ENCODE data around the gene CORO1C.

CORO1C gene

DNA sequence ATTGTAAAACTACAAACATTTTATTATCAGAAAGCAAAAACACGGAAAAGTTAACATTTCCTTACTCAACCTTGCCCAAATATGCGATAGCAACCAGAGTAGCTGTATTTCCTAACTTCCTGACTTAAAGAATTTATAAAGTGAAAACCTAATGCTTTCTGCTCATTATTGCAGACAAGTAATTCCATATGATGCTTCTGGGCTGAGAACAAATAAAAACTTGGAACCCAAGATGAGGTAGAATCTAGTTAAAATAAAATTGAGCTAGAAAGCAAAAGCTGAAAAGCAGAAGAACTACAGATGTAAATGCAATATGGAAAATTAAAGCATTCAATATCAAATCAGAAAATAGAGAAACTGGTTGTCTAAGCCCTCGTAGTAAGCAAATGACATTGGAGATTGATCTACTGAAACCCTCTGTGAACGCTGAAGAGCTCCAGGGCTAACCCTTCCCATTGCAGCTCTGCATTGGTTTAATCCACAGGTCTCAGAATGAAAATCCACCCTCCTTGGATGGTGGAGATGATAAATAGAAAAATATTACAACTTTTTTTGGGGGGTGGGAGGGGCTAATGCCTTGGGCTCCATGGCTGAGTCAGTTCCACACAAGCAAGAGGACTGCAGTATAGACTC, 40.7 kb downstream of the CORO1C start:
- Mint-ChIP-seq H3K4me3 (peak overlapping the region; percentile 77), H3K36me3 (ENCODE audit: low read depth) (peaks cover 12% of the 10 kb centered on the region), H3K27me3 (no peaks in the 10 kb centered on the region), H3K9me3 (peaks cover 5% of the 10 kb centered on the region), H3K27ac (peak overlapping the region; percentile 97), H3K4me1 (peaks cover 79% of the 10 kb centered on the region)
- no peak for ATAC-seq
- DNase-seq, result peak; percentile 30

DNA sequence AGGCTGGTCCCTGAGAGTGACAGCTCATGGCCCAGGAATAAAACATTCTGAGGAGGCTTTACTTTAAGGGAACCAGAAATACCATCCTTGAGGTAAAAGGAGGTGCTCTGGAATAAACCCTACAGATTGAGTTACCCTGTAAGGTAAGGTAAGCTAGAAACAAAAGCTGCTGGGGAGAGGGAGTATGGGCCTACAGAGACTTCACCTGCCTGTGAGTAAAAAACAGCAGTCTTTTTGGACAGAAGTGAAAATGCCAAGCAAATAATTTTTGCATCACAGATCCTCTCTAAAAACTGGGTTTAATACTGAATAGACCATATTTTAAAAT, 41.2 kb downstream of the CORO1C start:
- Mint-ChIP-seq H3K9me3 (peaks cover 2% of the 10 kb centered on the region), H3K27ac (peak overlapping the region; percentile 97), H3K4me1 (peaks cover 79% of the 10 kb centered on the region), H3K36me3 (ENCODE audit: low read depth) (peaks cover 8% of the 10 kb centered on the region), H3K4me3 (peak overlapping the region; percentile 77), H3K27me3 (no peaks in the 10 kb centered on the region)
- no peak for DNase-seq
- no peak for ATAC-seq

DNA sequence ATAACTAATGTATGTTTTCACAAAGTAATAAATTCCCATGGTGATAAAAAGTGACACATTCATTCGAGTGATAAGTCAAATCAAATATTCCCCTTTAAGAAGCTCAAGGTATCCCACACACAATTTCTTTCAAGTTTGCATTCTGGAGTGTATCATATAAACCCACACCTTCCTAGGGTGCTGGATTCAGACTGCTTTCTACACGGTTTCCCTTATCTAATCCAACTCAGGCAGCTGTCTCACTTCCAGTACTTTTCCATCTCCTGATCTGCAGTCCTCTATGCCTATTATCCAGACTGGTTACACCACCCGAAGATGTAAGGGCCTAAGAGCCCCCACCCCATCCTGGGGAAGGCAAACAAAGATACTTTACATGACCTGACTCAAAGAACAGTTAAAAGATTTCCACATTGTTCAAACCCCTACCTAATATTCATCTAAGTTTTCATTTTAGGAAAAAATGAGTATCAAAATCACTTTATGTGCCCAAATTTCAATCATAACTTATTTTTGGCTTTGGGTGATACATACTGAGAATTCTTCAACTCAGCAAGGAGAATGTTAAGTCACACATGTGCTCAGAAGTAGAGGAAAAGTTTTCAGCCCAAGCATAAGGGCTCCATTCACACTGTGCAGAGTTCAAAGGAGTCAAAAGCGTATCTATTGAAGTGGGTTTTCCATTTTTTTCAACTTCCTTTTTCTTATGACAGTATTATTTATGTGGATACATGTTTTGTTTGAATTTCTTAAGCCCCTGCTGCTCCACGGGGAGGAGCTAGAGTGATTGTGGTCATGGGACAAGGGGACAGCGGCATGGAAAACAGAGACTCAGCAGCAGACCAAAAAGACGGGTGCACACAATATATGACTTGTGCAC, 41.8 kb downstream of the CORO1C start:
- H3K27ac Mint-ChIP-seq, result peak overlapping the region; percentile 97
- DNase-seq (peak; percentile 40), ATAC-seq (peak; percentile 71)
- peaks cover 75% of the 10 kb centered on the region for H3K4me1 Mint-ChIP-seq
- H3K27me3 Mint-ChIP-seq, result no peaks in the 10 kb centered on the region
- peaks cover 6% of the 10 kb centered on the region for H3K36me3 Mint-ChIP-seq (ENCODE audit: low read depth)
- H3K9me3 Mint-ChIP-seq, result no peaks in the 10 kb centered on the region
- peak overlapping the region; percentile 77 for H3K4me3 Mint-ChIP-seq

DNA sequence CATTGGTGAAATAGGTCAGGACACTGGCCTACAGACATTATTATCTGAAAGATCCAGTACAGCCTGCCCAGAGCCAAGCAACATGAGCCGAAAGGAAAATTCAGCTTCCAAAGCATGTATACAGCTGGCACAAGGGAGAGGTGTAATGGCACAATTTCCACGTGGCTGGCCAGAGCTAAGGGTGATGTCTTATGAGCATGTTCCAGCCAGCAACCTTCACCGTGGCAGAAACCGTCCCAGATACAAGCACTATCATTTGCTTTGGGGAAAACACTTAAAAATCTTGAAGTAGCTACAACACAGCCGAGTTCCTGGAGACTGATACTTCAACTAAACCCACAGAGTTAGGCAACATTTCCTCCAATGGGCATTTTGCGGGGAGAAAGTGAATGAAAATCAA, 44.5 kb downstream of the CORO1C start:
- no peaks in the 10 kb centered on the region for H3K9me3 Mint-ChIP-seq
- no peak overlapping the region for H3K4me3 Mint-ChIP-seq
- DNase-seq (no peak), ATAC-seq (no peak)
- no peaks in the 10 kb centered on the region for H3K36me3 Mint-ChIP-seq (ENCODE audit: low read depth)
- H3K4me1 Mint-ChIP-seq, result peaks cover 50% of the 10 kb centered on the region
- H3K27me3 Mint-ChIP-seq, result no peaks in the 10 kb centered on the region
- H3K27ac Mint-ChIP-seq, result no peak overlapping the region

DNA sequence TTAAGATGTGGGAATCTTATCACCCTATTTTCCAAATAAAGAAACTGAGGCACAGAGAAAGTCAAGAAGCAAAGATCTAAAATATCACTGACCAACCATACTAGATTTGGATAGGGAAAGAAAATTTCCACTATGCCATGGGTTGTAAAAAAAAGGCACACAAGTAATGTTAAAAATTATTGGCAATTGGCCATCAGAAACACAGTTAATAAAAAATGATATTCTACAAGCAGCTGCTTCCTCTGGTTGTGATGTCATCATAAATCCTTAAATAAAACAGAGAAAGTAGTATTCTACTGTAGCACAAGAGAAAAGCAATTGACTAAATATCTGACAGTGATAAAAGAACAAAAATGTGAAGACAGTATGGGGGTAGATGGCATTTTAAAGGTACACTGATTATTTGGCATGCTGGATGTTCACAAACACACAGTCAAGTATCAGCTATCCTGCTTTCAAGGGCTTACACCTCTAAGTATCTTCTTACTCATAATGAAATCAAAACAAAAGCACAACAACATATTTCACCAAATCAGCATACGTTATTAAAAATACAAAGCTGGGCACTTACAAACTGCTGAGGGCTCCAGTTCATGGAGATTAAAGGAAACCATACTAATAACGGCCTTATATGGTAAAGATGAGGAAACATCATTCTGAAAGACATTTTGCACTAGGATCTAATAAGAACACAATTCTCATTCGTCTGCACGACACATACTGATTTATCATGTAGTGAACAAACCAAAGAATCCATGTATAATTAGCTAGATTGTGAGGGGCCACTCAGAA, 45.7 kb downstream of the CORO1C start:
- Mint-ChIP-seq H3K4me1 (peaks cover 39% of the 10 kb centered on the region), H3K9me3 (no peaks in the 10 kb centered on the region), H3K36me3 (ENCODE audit: low read depth) (no peaks in the 10 kb centered on the region), H3K4me3 (no peak overlapping the region), H3K27ac (no peak overlapping the region), H3K27me3 (no peaks in the 10 kb centered on the region)
- no peak for ATAC-seq
- no peak for DNase-seq

DNA sequence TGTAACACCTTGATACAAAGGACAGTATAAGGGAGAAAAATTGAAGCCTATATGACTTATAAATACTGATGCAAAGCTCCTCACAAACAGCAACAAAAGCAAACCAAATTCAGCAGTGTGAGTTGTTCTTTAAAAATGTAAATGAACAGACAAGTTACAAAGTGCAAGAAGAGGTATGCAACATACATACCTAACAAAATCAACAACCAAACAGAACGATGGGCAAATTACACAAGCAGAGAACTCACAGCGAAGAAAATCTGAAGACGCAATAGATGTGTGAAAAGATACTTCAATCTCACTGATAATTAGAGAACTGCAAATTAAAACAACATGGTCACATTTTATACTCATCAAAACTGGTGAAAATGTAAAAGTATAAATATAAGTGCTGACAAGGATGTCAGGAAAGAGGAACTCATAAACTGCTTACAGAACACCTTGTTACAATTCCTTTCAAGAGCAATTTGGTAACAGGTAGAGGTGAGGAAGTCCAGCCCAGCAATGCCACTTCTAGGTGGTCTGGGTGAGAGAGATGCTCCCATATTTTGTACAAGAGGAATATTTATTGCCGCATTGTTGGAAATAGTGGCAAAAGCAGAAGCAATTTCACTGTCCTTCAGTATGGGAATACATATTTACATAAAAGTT, 47.3 kb downstream of the CORO1C start:
- DNase-seq (no peak), ATAC-seq (no peak)
- no peaks in the 10 kb centered on the region for H3K27me3 Mint-ChIP-seq
- no peaks in the 10 kb centered on the region for H3K9me3 Mint-ChIP-seq
- no peak overlapping the region for H3K27ac Mint-ChIP-seq
- peaks cover 23% of the 10 kb centered on the region for H3K4me1 Mint-ChIP-seq
- H3K4me3 Mint-ChIP-seq, result no peak overlapping the region
- no peaks in the 10 kb centered on the region for H3K36me3 Mint-ChIP-seq (ENCODE audit: low read depth)

DNA sequence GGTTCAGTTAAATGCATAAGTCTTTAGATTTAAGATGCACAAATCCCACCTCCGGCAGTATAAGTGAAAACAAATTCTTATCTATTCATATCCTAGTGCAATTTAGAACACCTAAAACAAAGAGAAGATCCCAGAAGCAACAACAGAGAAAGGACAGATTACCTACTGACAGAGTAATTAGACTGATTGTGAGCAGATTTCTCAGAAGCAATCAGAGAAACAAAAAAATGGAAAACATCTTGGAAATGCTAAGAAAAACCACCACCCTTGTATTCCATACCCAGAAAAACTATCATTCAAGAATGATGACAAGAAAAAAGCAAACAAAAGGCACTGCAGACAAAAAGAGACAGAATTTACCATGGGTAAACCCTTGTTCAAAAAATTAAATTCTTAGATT, 50.0 kb downstream of the CORO1C start:
- Mint-ChIP-seq H3K27me3 (no peaks in the 10 kb centered on the region), H3K27ac (no peak overlapping the region), H3K36me3 (ENCODE audit: low read depth) (peaks cover 7% of the 10 kb centered on the region), H3K9me3 (no peaks in the 10 kb centered on the region), H3K4me1 (peaks cover 16% of the 10 kb centered on the region), H3K4me3 (no peak overlapping the region)
- no peak for ATAC-seq
- no peak for DNase-seq

DNA sequence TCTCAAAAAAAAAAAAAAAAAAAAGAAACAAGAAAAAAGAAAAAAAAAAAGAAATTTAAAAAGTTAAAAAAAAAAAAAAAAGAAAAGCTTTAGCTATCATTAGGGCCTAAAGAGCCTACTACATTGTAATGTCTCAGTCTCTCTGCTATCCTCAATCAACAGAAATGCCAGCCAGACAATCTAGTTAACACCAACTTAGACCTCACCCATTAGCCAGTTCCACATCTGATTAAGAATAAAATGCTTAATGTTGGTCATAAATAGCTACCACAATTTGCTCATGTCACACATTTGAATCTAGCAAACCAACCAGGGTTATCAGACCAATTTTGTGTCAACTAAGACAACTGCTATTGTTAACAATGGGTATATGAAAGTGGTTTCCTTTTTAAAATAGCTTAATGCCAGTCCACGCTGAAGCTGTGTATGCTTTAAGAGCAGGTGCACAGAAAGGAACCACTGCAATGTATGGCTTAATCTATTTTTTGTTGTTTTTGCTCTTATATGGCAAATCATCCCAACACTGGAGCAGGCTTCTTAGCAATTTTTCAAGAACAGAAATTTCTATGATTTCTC, 52.1 kb downstream of the CORO1C start:
- no peak overlapping the region for H3K27ac Mint-ChIP-seq
- no peak overlapping the region for H3K4me3 Mint-ChIP-seq
- H3K9me3 Mint-ChIP-seq, result no peaks in the 10 kb centered on the region
- peaks cover 4% of the 10 kb centered on the region for H3K4me1 Mint-ChIP-seq
- no peaks in the 10 kb centered on the region for H3K27me3 Mint-ChIP-seq
- no peak for ATAC-seq
- DNase-seq, result no peak
- H3K36me3 Mint-ChIP-seq (ENCODE audit: low read depth), result peaks cover 17% of the 10 kb centered on the region

DNA sequence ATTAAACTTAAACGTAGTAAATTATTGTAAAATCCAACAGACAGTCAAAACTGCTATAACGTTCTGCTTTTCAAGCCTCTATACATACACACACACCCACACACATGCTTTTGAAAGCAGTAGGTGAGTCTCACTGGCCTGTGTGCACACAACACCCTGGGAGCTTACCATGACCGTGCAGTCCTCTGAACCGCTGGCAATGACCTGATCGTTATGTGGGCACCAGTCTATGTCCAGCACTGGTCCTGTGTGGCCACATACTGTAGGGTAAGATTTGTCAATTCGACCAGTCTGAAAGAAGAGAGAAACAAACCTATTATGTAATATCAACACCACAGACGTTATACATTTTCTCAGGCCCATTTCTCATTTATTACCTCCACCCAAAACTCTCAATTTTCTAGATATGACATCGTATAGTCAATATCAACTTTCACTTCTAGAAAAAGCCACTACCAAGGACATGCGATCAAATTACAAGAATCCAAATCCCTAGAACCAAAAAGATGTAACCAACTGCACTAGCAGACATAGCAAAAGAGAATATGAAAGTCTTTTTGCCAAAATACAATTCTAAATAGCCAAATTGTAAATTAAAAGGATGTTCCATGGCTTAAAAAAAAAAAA, 53.1 kb downstream of the CORO1C start:
- no peak for DNase-seq

DNA sequence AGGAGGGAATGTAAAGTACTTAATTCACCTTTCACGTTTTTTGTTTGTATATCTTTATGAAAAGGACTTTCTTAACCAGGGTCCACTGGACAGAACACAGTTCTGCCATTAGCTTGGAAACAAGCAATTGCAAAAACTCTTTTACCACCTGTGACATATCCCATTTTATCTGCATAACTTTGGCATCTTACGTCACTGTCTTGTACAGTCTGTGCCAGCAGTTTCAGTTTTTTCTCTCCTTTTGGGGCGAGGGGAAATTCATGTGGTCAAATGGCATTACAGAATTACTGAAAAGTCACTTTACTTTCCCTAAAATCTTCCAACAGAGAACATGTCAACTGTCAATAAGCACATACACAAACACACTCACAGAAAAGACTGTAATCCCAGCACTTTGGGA, 53.9 kb downstream of the CORO1C start:
- ATAC-seq (no peak), DNase-seq (no peak)
- Mint-ChIP-seq H3K27me3 (no peaks in the 10 kb centered on the region), H3K9me3 (no peaks in the 10 kb centered on the region), H3K4me3 (no peak overlapping the region), H3K36me3 (ENCODE audit: low read depth) (peaks cover 17% of the 10 kb centered on the region), H3K27ac (no peak overlapping the region), H3K4me1 (peaks cover 4% of the 10 kb centered on the region)

More for the DNA sequence above, 53.1 kb downstream of the CORO1C start:
- Mint-ChIP-seq H3K4me3 (no peak overlapping the region), H3K4me1 (peaks cover 4% of the 10 kb centered on the region), H3K9me3 (no peaks in the 10 kb centered on the region), H3K36me3 (ENCODE audit: low read depth) (peaks cover 17% of the 10 kb centered on the region), H3K27ac (no peak overlapping the region), H3K27me3 (no peaks in the 10 kb centered on the region)
- ATAC-seq, result no peak

DNA sequence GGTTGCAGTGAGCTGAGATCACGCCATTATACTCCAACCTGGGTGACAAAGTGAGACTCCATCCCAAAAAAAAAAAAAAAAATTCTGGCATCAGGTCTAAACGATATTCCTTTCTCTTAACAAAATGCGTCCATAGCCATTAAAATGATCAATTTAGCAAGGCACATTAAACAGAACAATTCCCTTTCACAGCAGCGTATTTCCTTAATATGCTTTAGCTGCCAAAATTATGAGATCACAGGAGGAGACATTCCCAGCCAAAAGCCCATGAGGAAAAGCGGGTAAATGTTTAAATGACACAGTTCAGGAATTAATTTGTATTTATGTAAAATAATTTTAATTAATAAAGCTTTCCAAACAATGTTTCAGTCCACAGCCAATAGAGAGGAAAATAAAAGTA, 54.6 kb downstream of the CORO1C start:
- Mint-ChIP-seq H3K4me3 (no peak overlapping the region), H3K27me3 (no peaks in the 10 kb centered on the region), H3K9me3 (no peaks in the 10 kb centered on the region), H3K36me3 (ENCODE audit: low read depth) (peaks cover 17% of the 10 kb centered on the region), H3K4me1 (peaks cover 4% of the 10 kb centered on the region), H3K27ac (no peak overlapping the region)
- ATAC-seq (no peak), DNase-seq (no peak)

DNA sequence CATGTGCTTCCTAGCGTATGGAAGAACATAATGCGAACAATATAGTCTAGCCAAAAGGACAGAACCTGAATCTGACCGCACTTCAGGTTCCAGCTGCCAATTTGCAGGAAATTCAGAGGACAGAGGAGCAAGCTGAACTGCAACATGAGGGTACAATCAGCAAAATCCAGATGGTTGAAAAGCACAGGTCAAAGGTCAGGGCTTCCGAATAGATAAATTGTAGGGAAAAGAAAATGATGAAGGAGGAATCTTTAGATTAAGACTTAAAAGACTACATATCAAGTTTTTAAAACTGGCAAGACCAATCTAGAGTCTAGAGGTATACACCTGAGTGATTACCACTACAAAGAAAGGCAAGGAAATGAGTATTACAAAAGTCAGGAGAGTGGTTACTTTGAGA, 55.5 kb downstream of the CORO1C start:
- Mint-ChIP-seq H3K4me3 (no peak overlapping the region), H3K27me3 (no peaks in the 10 kb centered on the region), H3K27ac (no peak overlapping the region), H3K4me1 (peaks cover 4% of the 10 kb centered on the region), H3K36me3 (ENCODE audit: low read depth) (peaks cover 17% of the 10 kb centered on the region), H3K9me3 (no peaks in the 10 kb centered on the region)
- ATAC-seq (no peak), DNase-seq (no peak)

DNA sequence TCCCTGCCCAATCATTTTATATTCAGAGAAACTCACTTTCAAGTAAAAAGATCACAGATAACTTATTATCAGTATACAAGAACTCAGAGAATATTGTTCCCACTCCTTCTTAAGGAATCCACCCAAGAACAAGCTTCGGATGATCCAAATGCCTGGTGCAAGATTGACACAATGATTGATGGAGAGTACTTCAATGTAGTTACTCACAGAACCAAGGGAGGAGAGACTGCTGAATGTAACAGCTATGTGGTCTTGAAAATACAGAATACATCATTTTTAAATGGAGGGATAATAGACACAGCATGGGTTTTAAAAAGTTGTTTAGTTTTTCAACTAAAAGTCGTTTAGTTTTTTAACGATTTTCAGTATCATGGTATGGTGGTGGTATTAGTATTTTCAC, 59.3 kb downstream of the CORO1C start:
- Mint-ChIP-seq H3K9me3 (no peaks in the 10 kb centered on the region), H3K27me3 (no peaks in the 10 kb centered on the region), H3K27ac (no peak overlapping the region), H3K36me3 (ENCODE audit: low read depth) (peaks cover 14% of the 10 kb centered on the region), H3K4me3 (no peak overlapping the region), H3K4me1 (peaks cover 2% of the 10 kb centered on the region)
- DNase-seq (no peak), ATAC-seq (no peak)

DNA sequence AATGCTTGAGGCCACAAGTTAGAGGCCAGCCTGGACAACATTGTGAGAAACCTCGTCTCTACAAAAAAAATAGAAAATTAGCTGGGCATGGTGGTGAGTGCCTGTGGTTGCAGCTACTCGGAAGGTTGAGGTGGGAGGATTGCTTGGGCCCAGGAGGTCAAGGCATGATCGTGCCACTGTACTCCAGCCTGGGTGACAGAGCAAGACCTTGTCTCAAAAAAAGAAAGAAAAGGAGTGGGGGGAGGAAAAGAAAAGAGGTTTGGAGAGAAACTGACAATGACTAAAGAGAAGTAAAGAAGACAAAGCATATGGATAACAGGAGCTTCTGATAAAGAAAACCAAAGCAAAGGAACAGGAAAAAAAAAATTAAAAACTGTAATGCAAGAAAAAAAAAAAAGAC, 60.2 kb downstream of the CORO1C start:
- Mint-ChIP-seq H3K27ac (no peak overlapping the region), H3K36me3 (ENCODE audit: low read depth) (peaks cover 9% of the 10 kb centered on the region), H3K4me3 (no peak overlapping the region)

More for the DNA sequence above, 60.2 kb downstream of the CORO1C start:
- DNase-seq (no peak), ATAC-seq (no peak)
- Mint-ChIP-seq H3K27me3 (no peaks in the 10 kb centered on the region), H3K4me1 (peaks cover 2% of the 10 kb centered on the region), H3K9me3 (no peaks in the 10 kb centered on the region)
